ENCODE results near the gene PPP2R1B.

Gene PPP2R1B

DNA sequence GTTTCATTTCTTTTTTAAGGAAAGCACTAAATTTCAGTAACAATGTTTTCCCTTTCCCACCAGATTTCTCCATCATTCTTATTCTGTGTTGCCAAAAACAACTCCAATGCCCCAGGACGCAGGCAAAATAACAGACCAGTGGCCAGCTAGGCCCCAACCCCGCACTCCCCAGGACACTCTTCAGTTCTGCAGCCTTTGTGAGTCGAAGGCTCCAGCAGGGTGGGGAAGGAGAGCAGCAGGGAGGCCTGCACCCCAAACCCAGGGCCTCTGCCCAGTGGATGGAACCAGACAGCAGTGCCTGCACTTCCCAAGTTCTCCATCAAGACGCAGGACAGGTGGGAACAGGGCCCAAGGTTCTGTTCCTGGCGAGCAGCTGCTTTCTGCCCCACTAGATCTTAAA is 34.4 kb downstream of the PPP2R1B start:
- H3K4me1 ChIP-seq (ENCODE audit: low read depth, poor library complexity, severe bottlenecking): no peaks in the 10 kb centered on the region

GRCh38 chr11:111730871-111731591 is 35.2 kb downstream of the PPP2R1B start:
- Histone ChIP-seq H3K9ac (no peak overlapping the region), H2AFZ (ENCODE audit: low read depth) (no peak overlapping the region), H3K4me1 (ENCODE audit: low read depth, poor library complexity, severe bottlenecking) (no peaks in the 10 kb centered on the region), H4K20me1 (ENCODE audit: insufficient read depth) (no peaks in the 10 kb centered on the region), H3K79me2 (ENCODE audit: insufficient read depth, low read depth) (no peaks in the 10 kb centered on the region), H3K36me3 (ENCODE audit: insufficient read depth) (no peaks in the 10 kb centered on the region), H3K27ac (no peak overlapping the region), H3K27me3 (ENCODE audit: insufficient read depth, low read depth) (no peaks in the 10 kb centered on the region), H3K4me3 (IDR thresholded peaks at IDR 0.05; ENCODE audit: insufficient read depth, low read depth, low read length) (no peak overlapping the region), H3K4me2 (no peak overlapping the region)
- TF ChIP-seq, protein P1, sequence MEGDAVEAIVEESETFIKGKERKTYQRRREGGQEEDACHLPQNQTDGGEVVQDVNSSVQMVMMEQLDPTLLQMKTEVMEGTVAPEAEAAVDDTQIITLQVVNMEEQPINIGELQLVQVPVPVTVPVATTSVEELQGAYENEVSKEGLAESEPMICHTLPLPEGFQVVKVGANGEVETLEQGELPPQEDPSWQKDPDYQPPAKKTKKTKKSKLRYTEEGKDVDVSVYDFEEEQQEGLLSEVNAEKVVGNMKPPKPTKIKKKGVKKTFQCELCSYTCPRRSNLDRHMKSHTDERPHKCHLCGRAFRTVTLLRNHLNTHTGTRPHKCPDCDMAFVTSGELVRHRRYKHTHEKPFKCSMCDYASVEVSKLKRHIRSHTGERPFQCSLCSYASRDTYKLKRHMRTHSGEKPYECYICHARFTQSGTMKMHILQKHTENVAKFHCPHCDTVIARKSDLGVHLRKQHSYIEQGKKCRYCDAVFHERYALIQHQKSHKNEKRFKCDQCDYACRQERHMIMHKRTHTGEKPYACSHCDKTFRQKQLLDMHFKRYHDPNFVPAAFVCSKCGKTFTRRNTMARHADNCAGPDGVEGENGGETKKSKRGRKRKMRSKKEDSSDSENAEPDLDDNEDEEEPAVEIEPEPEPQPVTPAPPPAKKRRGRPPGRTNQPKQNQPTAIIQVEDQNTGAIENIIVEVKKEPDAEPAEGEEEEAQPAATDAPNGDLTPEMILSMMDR (conservative IDR thresholded peaks at IDR 0.05; ENCODE audit: low read depth, low read length): no peak

More for the DNA sequence above, 34.4 kb downstream of the PPP2R1B start:
- Histone ChIP-seq H4K20me1 (ENCODE audit: insufficient read depth) (no peaks in the 10 kb centered on the region), H3K4me2 (no peak overlapping the region), H3K27me3 (ENCODE audit: insufficient read depth, low read depth) (no peaks in the 10 kb centered on the region), H3K9ac (no peak overlapping the region), H3K27ac (no peak overlapping the region), H3K4me3 (IDR thresholded peaks at IDR 0.05; ENCODE audit: insufficient read depth, low read depth, low read length) (no peak overlapping the region), H3K79me2 (ENCODE audit: insufficient read depth, low read depth) (no peaks in the 10 kb centered on the region), H3K36me3 (ENCODE audit: insufficient read depth) (no peaks in the 10 kb centered on the region), H2AFZ (ENCODE audit: low read depth) (no peak overlapping the region)
- TF ChIP-seq, protein P1 (conservative IDR thresholded peaks at IDR 0.05; ENCODE audit: low read depth, low read length): no peak

DNA sequence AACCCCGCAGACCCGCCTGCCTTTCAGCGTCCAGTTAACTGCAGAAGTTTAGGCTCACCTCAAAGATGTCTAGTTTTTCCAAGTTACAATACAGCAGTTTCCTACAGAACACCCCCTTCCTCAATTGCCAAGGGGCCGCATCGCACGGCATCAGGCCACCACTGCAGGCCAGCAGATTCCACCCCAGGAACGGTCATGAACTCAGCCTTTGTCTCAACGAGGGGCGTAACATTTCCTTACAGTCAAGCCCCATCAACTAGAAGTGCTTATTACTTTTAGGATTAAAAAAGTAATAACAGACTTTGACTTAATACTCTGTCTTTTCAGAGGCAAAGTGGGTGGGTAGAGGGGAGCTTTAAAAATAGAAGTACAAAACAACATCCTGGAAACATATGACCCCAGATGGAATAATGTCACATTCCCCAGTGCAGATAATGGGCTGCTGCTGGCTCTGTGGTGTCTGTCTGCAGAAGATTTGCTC is 36.3 kb downstream of the PPP2R1B start:
- H3K27ac ChIP-seq: no peak overlapping the region
- TF ChIP-seq, protein P1 (conservative IDR thresholded peaks at IDR 0.05; ENCODE audit: low read depth, low read length): no peak
- H2AFZ ChIP-seq (ENCODE audit: low read depth): no peak overlapping the region
- no peaks in the 10 kb centered on the region for H3K79me2 ChIP-seq (ENCODE audit: insufficient read depth, low read depth)
- no peak overlapping the region for H3K9ac ChIP-seq
- no peaks in the 10 kb centered on the region for H3K36me3 ChIP-seq (ENCODE audit: insufficient read depth)
- no peaks in the 10 kb centered on the region for H3K27me3 ChIP-seq (ENCODE audit: insufficient read depth, low read depth)
- H3K4me1 ChIP-seq (ENCODE audit: low read depth, poor library complexity, severe bottlenecking): no peaks in the 10 kb centered on the region
- no peak overlapping the region for H3K4me2 ChIP-seq
- no peak overlapping the region for H3K4me3 ChIP-seq (IDR thresholded peaks at IDR 0.05; ENCODE audit: insufficient read depth, low read depth, low read length)
- no peaks in the 10 kb centered on the region for H4K20me1 ChIP-seq (ENCODE audit: insufficient read depth)

- Histone ChIP-seq H3K4me3 (IDR thresholded peaks at IDR 0.05; ENCODE audit: insufficient read depth, low read depth, low read length) (no peak overlapping the region), H4K20me1 (ENCODE audit: insufficient read depth) (no peaks in the 10 kb centered on the region), H3K27me3 (ENCODE audit: insufficient read depth, low read depth) (no peaks in the 10 kb centered on the region), H3K79me2 (ENCODE audit: insufficient read depth, low read depth) (no peaks in the 10 kb centered on the region), H3K9ac (no peak overlapping the region), H3K4me2 (no peak overlapping the region), H3K4me1 (ENCODE audit: low read depth, poor library complexity, severe bottlenecking) (no peaks in the 10 kb centered on the region), H2AFZ (ENCODE audit: low read depth) (no peak overlapping the region), H3K36me3 (ENCODE audit: insufficient read depth) (no peaks in the 10 kb centered on the region), H3K27ac (no peak overlapping the region)
- TF ChIP-seq, protein P1 (conservative IDR thresholded peaks at IDR 0.05; ENCODE audit: low read depth, low read length): no peak
These were observed 36.9 kb downstream of the PPP2R1B start for GRCh38 chr11:111729071-111729830.
